ENCODE results near the gene CRY1.

GRCh38 chr12:107032266-107032665, 61.1 kb downstream of the CRY1 start:
- TF ChIP-seq CTCF (IDR thresholded peaks at IDR 0.05; ENCODE audit: low read depth, low read length) (no peak), MYC (IDR thresholded peaks at IDR 0.05; ENCODE audit: low read depth, low read length) (no peak)

Data from NB4 (cell line).